Mononuclear cell (primary cell): Measurements from ENCODE around the gene CSNK2B. TPM values are rescaled to one million over a fixed set of nuclear protein-coding genes. Genes with fewer than 3 reads are reported as not detected.
A peak's percentile ranks its signal among the peaks of the same experiment; 100 is the strongest.

Experiments
- H3K27me3 ChIP-seq: 2 replicates; pipeline ENCODE4 v1.6.0; 2011; ENCODE audit warnings: low read length, control low read depth; ENCODE audit not compliant: insufficient read depth
- H3K4me1 ChIP-seq: 2 replicates; pipeline ENCODE4 v1.5.1; 2011; ENCODE audit warnings: mild to moderate bottlenecking, low read length, control low read depth; ENCODE audit not compliant: insufficient read depth
- H3K4me3 ChIP-seq: 2 replicates; pipeline ENCODE4 v1.5.1; 2011; ENCODE audit warnings: mild to moderate bottlenecking, low read length, moderate library complexity
- H3K9me3 ChIP-seq: 2 replicates; pipeline ENCODE4 v1.5.1; 2011; ENCODE audit warnings: low read depth, mild to moderate bottlenecking, control low read depth, low read length
- total RNA-seq: library from RNA; depleted of rRNA; stranded (reverse); fragments of >200 nt; gene quantifications from one replicate; pipeline ENCODE4 v1.2.3, GENCODE V29; 2012

CSNK2B gene
- total RNA-seq, 1 donor, result 124 TPM

DNA sequence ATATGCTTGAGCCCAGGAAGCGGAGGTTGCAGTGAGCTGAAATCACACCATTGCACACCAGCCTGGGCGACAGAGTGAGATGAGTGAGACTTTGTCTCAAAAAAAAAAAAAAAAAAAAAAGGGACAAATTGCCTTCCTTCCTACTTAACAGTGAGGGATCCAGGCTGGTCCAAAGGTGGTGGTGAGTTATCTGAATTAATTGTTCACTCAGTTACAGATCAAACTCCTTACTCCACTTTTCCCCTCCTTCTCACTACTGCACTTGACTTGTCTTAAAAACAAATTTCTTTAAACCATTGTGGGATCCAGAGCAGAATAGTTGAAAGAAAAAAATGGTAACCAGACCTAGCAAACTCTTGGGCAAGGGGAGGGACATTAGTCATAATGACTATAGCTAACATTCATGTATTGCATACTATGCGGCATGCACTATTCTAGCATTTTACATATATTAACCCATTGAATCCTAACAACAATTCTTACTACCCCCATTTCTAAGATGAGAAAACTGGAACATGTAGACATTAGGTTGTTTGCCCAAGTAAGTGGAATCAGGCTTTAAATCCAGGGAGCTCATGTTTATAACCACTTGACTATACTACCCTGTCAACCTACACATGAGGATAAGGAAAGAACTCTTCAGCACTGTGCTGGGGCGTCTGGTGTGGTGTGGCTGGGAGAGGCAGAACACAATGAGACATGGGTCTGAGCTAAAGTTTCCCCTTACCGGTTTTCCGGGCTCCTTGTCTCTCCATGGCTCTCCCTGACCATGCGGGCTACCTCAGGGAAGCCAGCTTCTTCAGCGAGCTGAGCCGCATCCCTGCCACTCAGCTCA is 2.5 kb upstream of the CSNK2B start:
- no peaks in the 10 kb centered on the region for H3K9me3 ChIP-seq
- no peak overlapping the region for H3K4me3 ChIP-seq
- H3K27me3 ChIP-seq, result no peaks in the 10 kb centered on the region
- H3K4me1 ChIP-seq, result peaks cover 83% of the 10 kb centered on the region

- Histone ChIP-seq H3K27me3 (no peaks in the 10 kb centered on the region), H3K9me3 (no peaks in the 10 kb centered on the region), H3K4me1 (peaks cover 75% of the 10 kb centered on the region), H3K4me3 (peak overlapping the region; percentile 86)
Measured at GRCh38 chr6:31663961-31664789, 1.7 kb upstream of the CSNK2B start.

- peaks cover 67% of the 10 kb centered on the region for H3K4me1 ChIP-seq
- H3K4me3 ChIP-seq, result peak within 1 kb of the TSS; percentile 86
- no peaks in the 10 kb centered on the region for H3K9me3 ChIP-seq
- no peaks in the 10 kb centered on the region for H3K27me3 ChIP-seq
Measured at GRCh38 chr6:31664790-31665500, 935 bp upstream of the CSNK2B start, which contains the start of gene GPANK1. Gene GPANK1 (minus strand): TSS chr6:31664997. CDS start chr6:31664478, 519 bp downstream.

DNA sequence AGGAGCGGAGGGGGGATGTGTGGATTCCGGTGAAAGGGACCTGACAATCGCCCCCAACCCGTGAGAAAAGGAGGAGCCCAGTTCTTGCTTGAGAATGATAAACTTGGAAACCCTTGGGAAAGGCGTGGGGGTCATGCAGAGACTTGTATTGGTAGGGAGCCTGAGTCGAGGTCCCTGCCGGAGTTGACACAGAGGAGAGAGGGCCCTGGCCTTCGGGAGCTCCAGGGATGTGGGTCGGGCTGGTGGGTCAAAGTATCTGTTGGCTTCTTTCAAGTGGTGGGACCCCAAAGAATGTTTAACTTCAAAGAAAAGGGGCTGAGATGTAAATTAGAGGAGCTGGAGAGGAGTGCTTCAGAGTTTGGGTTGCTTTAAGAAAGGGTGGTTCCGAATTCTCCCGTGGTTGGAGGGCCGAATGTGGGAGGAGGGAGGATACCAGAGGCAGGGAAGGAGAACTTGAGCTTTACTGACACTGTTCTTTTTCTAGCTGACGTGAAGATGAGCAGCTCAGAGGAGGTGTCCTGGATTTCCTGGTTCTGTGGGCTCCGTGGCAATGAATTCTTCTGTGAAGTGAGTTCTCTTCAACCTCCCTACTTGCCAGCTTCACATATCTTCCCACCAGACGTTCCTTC is 571 bp downstream of the CSNK2B start:
- peak overlapping the region; percentile 86 for H3K4me3 ChIP-seq
- no peaks in the 10 kb centered on the region for H3K27me3 ChIP-seq
- no peaks in the 10 kb centered on the region for H3K9me3 ChIP-seq
- peaks cover 53% of the 10 kb centered on the region for H3K4me1 ChIP-seq

DNA sequence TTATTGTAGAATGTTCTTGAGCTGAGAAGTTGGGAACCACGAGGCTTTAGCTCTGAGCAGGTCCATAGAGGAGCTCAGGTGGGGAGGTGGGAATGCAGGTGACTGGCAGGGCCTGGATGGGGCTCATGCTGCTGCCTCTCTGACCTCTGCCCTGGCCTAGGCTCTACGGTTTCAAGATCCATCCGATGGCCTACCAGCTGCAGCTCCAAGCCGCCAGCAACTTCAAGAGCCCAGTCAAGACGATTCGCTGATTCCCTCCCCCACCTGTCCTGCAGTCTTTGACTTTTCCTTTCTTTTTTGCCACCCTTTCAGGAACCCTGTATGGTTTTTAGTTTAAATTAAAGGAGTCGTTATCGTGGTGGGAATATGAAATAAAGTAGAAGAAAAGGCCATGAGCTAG is 3.8 kb downstream of the CSNK2B start, which contains the start of gene LY6G5B:
Gene LY6G5B, plus strand, starts transcription at position 301 of the 400 bp plus-strand sequence. CDS start 975 bp downstream, outside the sequence.
- H3K27me3 ChIP-seq, result no peaks in the 10 kb centered on the region
- no peak within 1 kb of the TSS for H3K4me3 ChIP-seq
- no peaks in the 10 kb centered on the region for H3K9me3 ChIP-seq
- peaks cover 23% of the 10 kb centered on the region for H3K4me1 ChIP-seq

DNA sequence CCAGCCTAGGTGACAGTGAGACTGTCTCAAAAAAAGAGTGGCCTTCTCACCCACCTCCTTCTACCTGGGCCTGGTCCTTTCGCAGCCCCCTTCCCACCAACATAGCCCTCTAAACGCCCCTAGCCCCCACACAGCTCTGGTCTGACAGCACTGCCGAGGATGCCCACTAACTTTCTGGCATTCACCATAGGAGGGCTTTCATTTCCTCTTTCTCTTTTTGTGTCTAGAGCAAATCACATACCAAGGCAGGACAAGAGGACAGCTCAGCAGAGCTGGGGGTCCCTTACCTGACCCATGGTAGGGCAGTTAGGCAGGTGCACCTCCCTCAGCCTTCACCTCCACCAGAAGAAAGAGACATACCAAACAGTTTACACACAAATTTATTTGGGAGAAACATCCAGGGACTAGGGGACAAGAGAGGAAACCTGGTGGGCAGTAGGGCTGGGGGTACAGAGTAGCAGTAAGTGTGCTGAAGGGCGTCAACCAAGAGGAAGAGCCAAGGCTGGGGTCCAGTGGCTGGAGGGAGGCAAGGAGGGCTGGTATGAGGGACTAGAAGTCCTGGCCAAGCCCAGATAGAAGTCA is 10.5 kb downstream of the CSNK2B start:
- Histone ChIP-seq H3K9me3 (no peaks in the 10 kb centered on the region), H3K4me3 (no peak overlapping the region), H3K4me1 (peaks cover 20% of the 10 kb centered on the region), H3K27me3 (no peaks in the 10 kb centered on the region)

GRCh38 chr6:31676904-31677303 is 11.0 kb downstream of the CSNK2B start:
- Histone ChIP-seq H3K4me1 (peaks cover 24% of the 10 kb centered on the region), H3K9me3 (no peaks in the 10 kb centered on the region), H3K27me3 (no peaks in the 10 kb centered on the region), H3K4me3 (no peak overlapping the region)

GRCh38 chr6:31677955-31678354 is 12.1 kb downstream of the CSNK2B start:
- Histone ChIP-seq H3K27me3 (no peaks in the 10 kb centered on the region), H3K4me3 (no peak overlapping the region), H3K9me3 (no peaks in the 10 kb centered on the region), H3K4me1 (peaks cover 24% of the 10 kb centered on the region)

- Histone ChIP-seq H3K4me1 (peaks cover 28% of the 10 kb centered on the region), H3K9me3 (no peaks in the 10 kb centered on the region), H3K27me3 (no peaks in the 10 kb centered on the region), H3K4me3 (peak within 1 kb of the TSS; percentile 45)
Measured at GRCh38 chr6:31680226-31681134, 14.6 kb downstream of the CSNK2B start, which contains the start of gene LY6G5C. Gene LY6G5C (minus strand): TSS chr6:31681067. CDS start chr6:31680373, 694 bp downstream.

GRCh38 chr6:31681135-31681671 is 15.3 kb downstream of the CSNK2B start:
- peaks cover 27% of the 10 kb centered on the region for H3K4me1 ChIP-seq
- peak overlapping the region; percentile 45 for H3K4me3 ChIP-seq
- no peaks in the 10 kb centered on the region for H3K9me3 ChIP-seq
- no peaks in the 10 kb centered on the region for H3K27me3 ChIP-seq

DNA sequence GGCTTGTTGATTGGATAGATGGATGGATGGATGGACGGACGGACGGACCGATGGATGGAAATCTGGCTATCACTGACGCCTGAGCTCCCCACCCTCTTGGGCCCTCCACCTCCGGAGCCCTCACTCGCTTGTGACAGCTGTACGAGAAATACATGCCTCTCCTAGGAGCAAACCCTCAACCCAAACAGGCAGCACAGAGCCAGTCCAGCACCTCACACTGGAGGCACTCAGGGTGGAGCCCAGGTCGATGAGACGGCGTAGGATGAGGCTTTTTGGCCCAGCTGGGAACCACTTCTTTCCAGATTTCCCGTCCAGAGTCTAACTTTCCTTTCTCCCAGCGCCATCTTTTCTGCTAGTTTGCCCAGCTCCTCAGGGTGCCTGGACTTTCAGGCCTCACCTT is 17.7 kb downstream of the CSNK2B start:
- no peak overlapping the region for H3K4me3 ChIP-seq
- peaks cover 21% of the 10 kb centered on the region for H3K4me1 ChIP-seq
- H3K27me3 ChIP-seq, result no peaks in the 10 kb centered on the region
- H3K9me3 ChIP-seq, result no peaks in the 10 kb centered on the region

- Histone ChIP-seq H3K4me3 (no peak overlapping the region), H3K9me3 (no peaks in the 10 kb centered on the region), H3K27me3 (no peaks in the 10 kb centered on the region), H3K4me1 (peaks cover 19% of the 10 kb centered on the region)
Measured at GRCh38 chr6:31686483-31686882, 20.6 kb downstream of the CSNK2B start.

DNA sequence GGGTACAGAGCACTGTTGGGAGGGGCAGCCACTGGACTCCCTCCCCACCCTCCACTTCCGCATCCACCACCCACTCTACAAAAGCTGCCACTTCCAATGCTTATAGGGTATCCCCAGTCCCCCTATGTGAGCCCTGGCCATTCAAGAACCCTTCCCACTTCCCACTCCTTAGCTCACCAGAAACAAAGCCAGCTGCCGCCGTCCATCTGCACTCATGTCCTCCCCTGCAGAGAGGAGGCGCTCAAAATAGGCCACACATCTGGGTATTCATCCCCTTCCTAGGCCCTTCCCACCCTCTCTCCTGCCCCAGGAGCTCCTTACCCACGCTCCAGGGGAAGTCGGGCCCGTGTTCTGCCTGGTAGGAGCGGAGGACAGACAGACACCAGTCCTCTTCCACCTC is 21.4 kb downstream of the CSNK2B start:
- Histone ChIP-seq H3K9me3 (no peaks in the 10 kb centered on the region), H3K4me1 (peaks cover 16% of the 10 kb centered on the region), H3K4me3 (no peak overlapping the region)

More for the DNA sequence above, 21.4 kb downstream of the CSNK2B start:
- no peaks in the 10 kb centered on the region for H3K27me3 ChIP-seq
